IMR-90 (cell line): Measurements from ENCODE around the gene COL23A1. TPM values are rescaled to one million over a fixed set of nuclear protein-coding genes. Genes with fewer than 3 reads are reported as not detected.

Experiments used
- ATAC-seq: fragments of 200-7000 bp; cut with Tn5 transposase; 2 replicates; pipeline ENCODE4 v1.9.1; 2020; ENCODE audit warnings: low read depth, mild to moderate bottlenecking, moderate library complexity
- BruUV-seq: library from RNA; stranded (reverse); fragments of 400-500 nt; replicated peaks from 2 replicates; lab custom pipeline; 2021; lab: Mats Ljungman, UMichigan
- CTCF ChIA-PET: fragments of 300-600 bp; formaldehyde crosslinking; extraction: SDS; loops from one replicate; lab custom pipeline; 2021; ENCODE audit warnings: antibody characterized with exemption; lab: Yijun Ruan, JAX
- POLR2A ChIA-PET: fragments of 300-600 bp; sonication (Branson Sonifier 250); formaldehyde crosslinking; loops from one replicate; lab custom pipeline; 2022; ENCODE audit warnings: antibody characterized with exemption; ENCODE audit not compliant: unreplicated experiment; lab: Charles Lee
- DNase-seq: peaks from one replicate; pipeline ENCODE4 v3.0.0; 2013
- H2AFZ ChIP-seq: replicated peaks from 2 replicates; pipeline ENCODE3; 2013; ENCODE audit warnings: low read length, mild to moderate bottlenecking; ENCODE audit not compliant: poor library complexity
- H2AK5ac ChIP-seq: 2 replicates; pipeline ENCODE4 v1.6.1; 2013; ENCODE audit warnings: low read depth, low read length, inconsistent platforms
- H2AK9ac ChIP-seq: replicated peaks from 2 replicates; pipeline ENCODE3; 2013; ENCODE audit warnings: mild to moderate bottlenecking, low read depth, low read length, moderate library complexity; ENCODE audit not compliant: poor library complexity
- H2BK120ac ChIP-seq: 2 replicates; pipeline ENCODE4 v1.6.1; 2013; ENCODE audit warnings: low read depth, low read length, inconsistent platforms
- H2BK15ac ChIP-seq: 3 replicates; pipeline ENCODE4 v1.6.1; 2013; ENCODE audit warnings: low read depth, low read length, inconsistent platforms
- H2BK20ac ChIP-seq: 2 replicates; pipeline ENCODE4 v1.6.1; 2013; ENCODE audit warnings: low read depth, mild to moderate bottlenecking, inconsistent platforms, low read length, moderate library complexity
- H2BK5ac ChIP-seq: 2 replicates; pipeline ENCODE4 v1.6.1; 2013; ENCODE audit warnings: mild to moderate bottlenecking, low read depth, low read length, inconsistent platforms; ENCODE audit not compliant: poor library complexity, severe bottlenecking
- H3K14ac ChIP-seq: replicated peaks from 2 replicates; pipeline ENCODE4 v1.6.1; 2013; ENCODE audit warnings: low read depth, low read length, inconsistent platforms
- H3K18ac ChIP-seq: 2 replicates; pipeline ENCODE4 v1.6.1; 2013; ENCODE audit warnings: low read depth, low read length, control low read depth
- H3K23ac ChIP-seq: 2 replicates; pipeline ENCODE4 v1.6.1; 2013; ENCODE audit warnings: low read depth, low read length, inconsistent platforms
- H3K27ac ChIP-seq: 2 replicates; pipeline ENCODE4 v1.5.1; 2013; ENCODE audit warnings: mild to moderate bottlenecking, control low read depth, low read length; ENCODE audit not compliant: insufficient read depth
- H3K27me3 ChIP-seq: 2 replicates; pipeline ENCODE4 v1.6.1; 2013; ENCODE audit warnings: low read length; ENCODE audit not compliant: control insufficient read depth, insufficient read depth
- H3K36me3 ChIP-seq: 2 replicates; pipeline ENCODE4 v1.6.1; 2013; ENCODE audit warnings: low read length, mixed read lengths; ENCODE audit not compliant: control insufficient read depth, insufficient read depth
- H3K4ac ChIP-seq: 2 replicates; pipeline ENCODE4 v1.6.1; 2013; ENCODE audit warnings: low read depth, low read length, inconsistent platforms
- H3K4me1 ChIP-seq: 2 replicates; pipeline ENCODE4 v1.6.1; 2013; ENCODE audit warnings: low read length, mixed read lengths; ENCODE audit not compliant: control insufficient read depth, insufficient read depth
- H3K4me2 ChIP-seq: 2 replicates; pipeline ENCODE4 v1.6.1; 2013; ENCODE audit warnings: low read depth, mild to moderate bottlenecking, control low read depth, low read length, moderate library complexity
- H3K4me3 ChIP-seq: 2 replicates; pipeline ENCODE4 v1.5.1; 2013; ENCODE audit warnings: low read depth, mild to moderate bottlenecking, control low read depth, low read length, moderate library complexity; ENCODE audit not compliant: insufficient read depth
- H3K56ac ChIP-seq: 2 replicates; pipeline ENCODE4 v1.6.1; 2013; ENCODE audit warnings: low read length, inconsistent platforms; ENCODE audit not compliant: insufficient read depth; ENCODE audit errors: extremely low read depth
- H3K79me1 ChIP-seq, 2 experiments: 2 replicates each; pipeline ENCODE4 v1.6.1; 2013; ENCODE audit warnings: low read length in 2 of 2, inconsistent platforms in 1 of 2, low read depth in 1 of 2
- H3K9ac ChIP-seq: 2 replicates; pipeline ENCODE4 v1.6.1; 2013; ENCODE audit warnings: low read depth, low read length, control low read depth
- H3K9me1 ChIP-seq: 2 replicates; pipeline ENCODE4 v1.6.1; 2013; ENCODE audit warnings: low read length, inconsistent platforms; ENCODE audit not compliant: insufficient read depth
- H3K9me3 ChIP-seq: 2 replicates; pipeline ENCODE4 v1.6.1; 2013; ENCODE audit warnings: low read length; ENCODE audit not compliant: control insufficient read depth, insufficient read depth
- H4K20me1 ChIP-seq: 2 replicates; pipeline ENCODE4 v1.6.1; 2013; ENCODE audit warnings: low read length, inconsistent platforms; ENCODE audit not compliant: insufficient read depth
- H4K5ac ChIP-seq: 2 replicates; pipeline ENCODE4 v1.6.1; 2013; ENCODE audit warnings: mild to moderate bottlenecking, low read depth, low read length, control low read depth
- H4K8ac ChIP-seq, 2 experiments: 2 replicates each; pipeline ENCODE4 v1.6.1; 2013; ENCODE audit warnings: low read depth in 2 of 2, low read length in 2 of 2, control low read depth in 1 of 2, inconsistent platforms in 1 of 2
- H4K91ac ChIP-seq: 2 replicates; pipeline ENCODE4 v1.6.1; 2013; ENCODE audit warnings: low read depth, low read length, inconsistent platforms; ENCODE audit not compliant: insufficient read depth
- CHD1 ChIP-seq: IDR thresholded peaks from 2 replicates; pipeline ENCODE4 v1.6.1; 2012; ENCODE audit warnings: low read depth, low read length, improper control_type of control experiment
- FOS ChIP-seq: fragments of 150-350 bp; IDR thresholded peaks from 2 replicates; pipeline ENCODE4 v1.6.1; 2016; ENCODE audit warnings: low read depth, low read length
- MAFK ChIP-seq: IDR thresholded peaks from 2 replicates; pipeline ENCODE4 v1.6.1; 2012; ENCODE audit warnings: low read depth, low read length, improper control_type of control experiment
- MAZ ChIP-seq: IDR thresholded peaks from 2 replicates; pipeline ENCODE4 v1.6.1; 2012; ENCODE audit warnings: low read depth, mild to moderate bottlenecking, low read length, improper control_type of control experiment, moderate library complexity, borderline replicate concordance
- RAD21 ChIP-seq: IDR thresholded peaks from 2 replicates; pipeline ENCODE4 v1.6.1; 2012; ENCODE audit warnings: low read length, improper control_type of control experiment
- RFX5 ChIP-seq: IDR thresholded peaks from 2 replicates; pipeline ENCODE4 v1.8.0; 2012; ENCODE audit warnings: low read depth, mild to moderate bottlenecking, low read length, moderate library complexity
- USF2 ChIP-seq: fragments of 150-350 bp; IDR thresholded peaks from 2 replicates; pipeline ENCODE4 v1.6.1; 2017; ENCODE audit warnings: mild to moderate bottlenecking, antibody characterized with exemption, low read length, low read depth
- WGBS, 2 experiments: methylation state at CpG; one replicate each; pipeline versions ENCODE4 v1.1.5 to v1.1.7; 2013; ENCODE audit warnings: missing lambda C conversion rate in 2 of 2; ENCODE audit not compliant: insufficient read length in 1 of 2; ENCODE audit errors: extremely low coverage in 2 of 2; 5-methylcytosine and 5-hydroxymethylcytosine counted together
- dilution Hi-C: fragments of 300-500 bp; cut with HindIII; formaldehyde crosslinking; loops from one replicate; pipeline ENCODE4 v1.14.3; 2018; ENCODE audit warnings: low sequenced_read_pairs; ENCODE audit not compliant: unreplicated experiment
- in situ Hi-C: fragments of 300-500 bp; cut with MboI; formaldehyde crosslinking; loops from 3 replicates; pipeline ENCODE4 v1.14.3; 2019; ENCODE audit warnings: low sequenced_read_pairs, inconsistent platforms, mixed read lengths
- intact Hi-C: fragments of 100-400 bp; cut with micrococcal nuclease; formaldehyde crosslinking; loops from 2 replicates; pipeline ENCODE4 v1.10.0; 2022
- polyA plus RNA-seq, 3 experiments: library from polyadenylated mRNA; depleted of rRNA; stranded (reverse); fragments of >200 nt; gene quantifications; 2 replicates each; pipeline ENCODE4 v1.2.3, GENCODE V29; 2012; ENCODE audit warnings: low replicate concordance in 1 of 3
- total RNA-seq: library from RNA; depleted of rRNA; stranded (reverse); fragments of >200 nt; gene quantifications from 2 replicates; pipeline ENCODE4 v1.2.3, GENCODE V29; 2012

Gene COL23A1
- total and polyA plus RNA-seq, 2 of the 4 experiments (the other 2 are of a cell fraction), result not detected

DNA sequence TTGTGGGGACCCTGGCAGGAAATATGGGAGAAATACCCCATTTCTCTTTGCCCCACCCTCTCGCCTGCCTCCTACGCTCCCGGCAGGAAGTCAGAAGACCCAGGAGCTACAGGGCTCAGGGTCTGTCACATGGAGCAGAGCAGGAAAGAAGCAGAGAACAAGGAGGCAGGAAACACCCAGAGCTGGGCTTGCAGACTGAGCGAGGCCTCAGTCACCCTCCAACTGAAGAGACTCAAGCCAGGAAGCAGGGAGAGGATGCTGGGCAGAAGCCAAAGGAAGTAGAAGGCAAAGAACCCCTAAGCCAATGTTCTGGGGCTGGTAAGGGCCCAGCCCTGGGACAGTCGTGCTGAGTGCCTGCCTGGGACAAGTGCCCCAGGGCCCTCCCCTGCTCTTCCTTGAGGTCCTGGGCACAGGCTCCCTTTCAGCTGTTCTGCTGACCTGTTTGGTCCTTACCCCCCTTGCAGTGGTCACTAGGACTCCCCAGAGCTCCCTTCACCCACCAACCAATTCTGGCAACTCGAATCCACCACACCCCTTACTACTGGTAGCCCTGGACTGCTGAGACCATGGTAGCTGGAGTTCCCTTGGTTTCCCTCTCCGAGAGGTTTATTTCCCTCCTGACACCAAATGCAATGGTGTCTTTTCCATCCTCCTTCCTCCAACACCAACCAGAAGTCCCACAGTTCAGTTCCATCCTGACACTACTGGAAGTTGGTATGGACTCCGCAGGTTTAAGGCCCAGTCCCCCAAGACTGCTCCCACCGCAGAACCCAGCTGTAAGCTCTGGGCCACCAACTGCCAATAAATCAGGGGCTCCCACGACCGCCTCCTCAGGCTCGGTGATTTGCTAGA, 157.5 kb downstream of the COL23A1 start:
- no peak overlapping the region for H3K4ac ChIP-seq
- intact Hi-C loops (no loop called here), dilution Hi-C loops (no loop called here), in situ Hi-C loops (no loop called here)
- no peak overlapping the region for H3K56ac ChIP-seq
- no peak overlapping the region for H3K4me3 ChIP-seq
- 29% methylated on average over 1 of the region's 12 CpGs; no CpG with 5 or more reads in 1 of the 2 experiments for WGBS, 2 experiments
- H3K9me1 ChIP-seq, result no peaks in the 10 kb centered on the region
- H4K91ac ChIP-seq, result no peak overlapping the region
- no peak overlapping the region for H3K18ac ChIP-seq
- no peak overlapping the region for H2BK5ac ChIP-seq
- BruUV-seq, result no TSS peak
- H4K8ac ChIP-seq, result no peak overlapping the region
- no peaks in the 10 kb centered on the region for H4K20me1 ChIP-seq
- H2AK9ac ChIP-seq, result no peak overlapping the region
- peaks cover 27% of the 10 kb centered on the region for H3K9me3 ChIP-seq
- no peak for ATAC-seq
- H2AFZ ChIP-seq, result no peak overlapping the region
- TF ChIP-seq FOS (no peak), USF2 (no peak), RFX5 (no peak), CHD1 (no peak), MAFK (no peak), MAZ (no peak), RAD21 (no peak)
- ChIA-PET CTCF (no interaction called here), POLR2A (no interaction called here)
- no peaks in the 10 kb centered on the region for H3K79me1 ChIP-seq
- no peak overlapping the region for H3K14ac ChIP-seq
- H3K9ac ChIP-seq, result no peak overlapping the region
- no peaks in the 10 kb centered on the region for H3K36me3 ChIP-seq
- H2BK120ac ChIP-seq, result no peak overlapping the region
- H2AK5ac ChIP-seq, result no peak overlapping the region
- H3K27ac ChIP-seq, result no peak overlapping the region
- H2BK20ac ChIP-seq, result no peak overlapping the region
- H2BK15ac ChIP-seq, result no peak overlapping the region
- no peak for DNase-seq
- no peaks in the 10 kb centered on the region; the same call in 1 of the 2 replicates for H3K27me3 ChIP-seq
- no peaks in the 10 kb centered on the region for H3K4me1 ChIP-seq
- no peak overlapping the region for H3K23ac ChIP-seq
- no peak overlapping the region for H4K5ac ChIP-seq
- no peak overlapping the region for H3K4me2 ChIP-seq
